GM23248 (cell line): Measurements from ENCODE around the gene LDLRAD2.

ENCODE experiments used
- EZH2 ChIP-seq: fragments of 200-600 bp; sonication (generic); IDR thresholded peaks from 2 replicates; pipeline ENCODE4 v1.6.1; 2018; ENCODE audit warnings: antibody characterized with exemption, mild to moderate bottlenecking; ENCODE audit not compliant: insufficient read depth, poor library complexity, severe bottlenecking
- EZH2phosphoT487 ChIP-seq: fragments of 200-600 bp; sonication (generic); IDR thresholded peaks from 2 replicates; pipeline ENCODE4 v1.6.1; 2018; ENCODE audit warnings: antibody characterized with exemption, moderate library complexity, mild to moderate bottlenecking, low read depth; ENCODE audit not compliant: insufficient read depth

DNA sequence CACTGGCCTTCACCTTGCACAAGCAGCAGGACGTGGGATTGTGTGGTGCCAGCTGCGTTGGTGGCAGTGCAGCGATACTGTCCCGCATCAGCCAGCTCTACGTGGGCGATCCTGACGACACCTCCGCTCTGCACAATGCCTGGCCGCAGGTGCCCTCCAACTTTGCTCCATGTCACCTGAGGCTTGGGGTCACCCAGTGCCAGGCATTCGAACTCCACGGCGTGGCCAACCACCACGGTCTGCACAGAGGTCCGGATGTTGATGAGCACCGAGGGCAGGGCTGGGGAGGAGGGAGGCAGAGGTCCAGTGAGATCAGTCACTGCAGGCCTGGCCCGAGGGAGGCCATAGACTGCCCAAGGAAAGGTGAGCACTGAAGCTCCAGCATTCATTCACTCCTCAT is 22.6 kb downstream of the LDLRAD2 start:
- TF ChIP-seq EZH2: no peak
- TF ChIP-seq EZH2phosphoT487: no peak
